Endodermal cell (in vitro differentiated cells): Measurements from ENCODE around the gene FAAP100. TPM values are rescaled to one million over a fixed set of nuclear protein-coding genes. Genes with fewer than 3 reads are reported as not detected.

Experiments
- DNase-seq: peaks from one replicate; pipeline ENCODE4 v3.0.0-alpha.2; 2017
- H3K27ac ChIP-seq: 2 replicates; pipeline ENCODE4 v1.5.1; 2013; ENCODE audit warnings: mild to moderate bottlenecking, low read depth, low read length, moderate library complexity
- H3K27me3 ChIP-seq: 2 replicates; pipeline ENCODE4 v1.6.1; 2013; ENCODE audit warnings: mild to moderate bottlenecking, low read length, moderate library complexity; ENCODE audit not compliant: insufficient read depth, control insufficient read depth, poor library complexity, severe bottlenecking
- H3K36me3 ChIP-seq: 2 replicates; pipeline ENCODE4 v1.7.0; 2013; ENCODE audit warnings: mild to moderate bottlenecking, low read length, moderate library complexity; ENCODE audit not compliant: control insufficient read depth, insufficient read depth
- H3K4me1 ChIP-seq: one replicate; pipeline ENCODE4 v1.7.0; 2013; ENCODE audit warnings: low read length; ENCODE audit not compliant: control insufficient read depth, insufficient read depth
- H3K4me3 ChIP-seq: 2 replicates; pipeline ENCODE4 v1.5.1; 2013; ENCODE audit warnings: mild to moderate bottlenecking, low read length, moderate library complexity
- H3K9ac ChIP-seq: 2 replicates; pipeline ENCODE4 v1.6.1; 2013; ENCODE audit warnings: mild to moderate bottlenecking, low read length, moderate library complexity; ENCODE audit not compliant: poor library complexity, severe bottlenecking; ENCODE audit errors: extremely low read depth
- H3K9me3 ChIP-seq: 2 replicates; pipeline ENCODE4 v1.6.1; 2013; ENCODE audit warnings: mild to moderate bottlenecking, low read length, moderate library complexity; ENCODE audit not compliant: control insufficient read depth
- H3K27ac Mint-ChIP-seq: 2 replicates; pipeline ENCODE4 v1.8.0; 2020; ENCODE audit warnings: mixed read lengths
- H3K27me3 Mint-ChIP-seq: 2 replicates; pipeline ENCODE4 v1.8.0; 2021; ENCODE audit warnings: mild to moderate bottlenecking, mixed read lengths; ENCODE audit not compliant: insufficient read depth
- H3K36me3 Mint-ChIP-seq: 2 replicates; pipeline ENCODE4 v1.8.0; 2020; ENCODE audit warnings: low read depth, mixed read lengths
- H3K4me1 Mint-ChIP-seq: 2 replicates; pipeline ENCODE4 v1.8.0; 2020; ENCODE audit warnings: mixed read lengths
- H3K4me3 Mint-ChIP-seq: 2 replicates; pipeline ENCODE4 v1.8.0; 2020; ENCODE audit warnings: mild to moderate bottlenecking, moderate library complexity, mixed read lengths
- H3K9me3 Mint-ChIP-seq: 2 replicates; pipeline ENCODE4 v1.8.0; 2020; ENCODE audit warnings: mild to moderate bottlenecking, mixed read lengths
- WGBS, 2 experiments: methylation state at CpG; one replicate each; pipeline versions ENCODE4 v1.1.5 to v1.1.7; 2013; ENCODE audit warnings: missing lambda C conversion rate in 2 of 2, mixed read lengths in 1 of 2; ENCODE audit not compliant: insufficient coverage in 1 of 2, insufficient read length in 1 of 2; 5-methylcytosine and 5-hydroxymethylcytosine counted together
- total RNA-seq, 2 donors: library from RNA; stranded (reverse); fragmentation: NEBNext Ultra II Directional in 1 of 2; extraction: Animal tissue kit (Norgen Biotek cat#: 25700) in 1 of 2; gene quantifications; 2 replicates in 1 of 2; 3 replicates in 1 of 2; pipeline ENCODE4 v1.2.1, GENCODE V29; 2021
- TF ChIP-seq, protein P1 (sequence below): fragments of 200-600 bp; sonication (generic); conservative IDR thresholded peaks from 2 replicates; pipeline ENCODE4 v1.5.0; 2021; ENCODE audit warnings: antibody characterized with exemption, mild to moderate bottlenecking

The FAAP100 gene
- total RNA-seq, 2 donors from 2014 or later, result 34.5 to 39.5 TPM

DNA sequence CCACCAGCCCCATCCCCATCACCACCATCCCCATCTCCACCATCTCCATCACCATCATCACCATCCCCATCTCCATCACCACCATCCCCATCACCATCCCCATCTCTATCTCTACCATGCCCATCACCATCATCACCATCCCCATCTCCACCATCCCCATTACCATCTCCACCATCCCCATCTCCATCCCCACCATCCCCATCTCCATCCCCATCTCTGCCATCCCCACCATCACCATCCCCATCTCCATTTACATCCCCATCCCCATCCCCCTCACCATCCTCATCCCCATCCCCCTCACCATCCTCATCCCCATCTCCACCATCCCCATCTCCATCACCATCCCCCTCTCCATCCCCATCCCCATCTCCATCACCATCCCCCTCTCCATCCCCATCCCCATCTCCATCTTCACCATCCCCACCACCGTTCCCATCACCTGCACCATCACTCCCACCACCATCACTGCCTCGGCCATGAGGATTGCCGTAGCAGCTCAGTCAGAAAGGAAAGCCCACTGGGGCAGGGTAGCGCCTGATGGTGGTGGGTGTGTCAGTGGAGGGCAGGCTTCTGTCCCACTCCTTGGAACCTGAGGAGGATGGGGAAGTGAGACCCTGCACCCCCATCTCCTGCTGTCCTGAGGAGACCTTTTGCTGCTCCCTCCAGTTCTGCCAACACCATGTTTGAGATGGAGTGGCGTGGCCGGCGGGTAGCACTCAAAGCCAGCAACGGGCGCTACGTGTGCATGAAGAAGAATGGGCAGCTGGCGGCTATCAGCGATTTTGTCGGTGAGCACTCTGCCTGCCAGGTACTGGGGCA lies 16.5 kb downstream of the FAAP100 start:
- H3K36me3 Mint-ChIP-seq, result peaks cover 3% of the 10 kb centered on the region
- no peaks in the 10 kb centered on the region for H3K4me1 Mint-ChIP-seq
- H3K27me3 Mint-ChIP-seq, result peaks cover 30% of the 10 kb centered on the region
- Histone ChIP-seq H3K9ac (no peak overlapping the region), H3K27ac (no peak overlapping the region), H3K27me3 (peaks cover 9% of the 10 kb centered on the region), H3K4me3 (no peak overlapping the region), H3K4me1 (no peaks in the 10 kb centered on the region), H3K9me3 (no peaks in the 10 kb centered on the region), H3K36me3 (no peaks in the 10 kb centered on the region)
- H3K4me3 Mint-ChIP-seq, result no peak overlapping the region
- TF ChIP-seq, protein P1, sequence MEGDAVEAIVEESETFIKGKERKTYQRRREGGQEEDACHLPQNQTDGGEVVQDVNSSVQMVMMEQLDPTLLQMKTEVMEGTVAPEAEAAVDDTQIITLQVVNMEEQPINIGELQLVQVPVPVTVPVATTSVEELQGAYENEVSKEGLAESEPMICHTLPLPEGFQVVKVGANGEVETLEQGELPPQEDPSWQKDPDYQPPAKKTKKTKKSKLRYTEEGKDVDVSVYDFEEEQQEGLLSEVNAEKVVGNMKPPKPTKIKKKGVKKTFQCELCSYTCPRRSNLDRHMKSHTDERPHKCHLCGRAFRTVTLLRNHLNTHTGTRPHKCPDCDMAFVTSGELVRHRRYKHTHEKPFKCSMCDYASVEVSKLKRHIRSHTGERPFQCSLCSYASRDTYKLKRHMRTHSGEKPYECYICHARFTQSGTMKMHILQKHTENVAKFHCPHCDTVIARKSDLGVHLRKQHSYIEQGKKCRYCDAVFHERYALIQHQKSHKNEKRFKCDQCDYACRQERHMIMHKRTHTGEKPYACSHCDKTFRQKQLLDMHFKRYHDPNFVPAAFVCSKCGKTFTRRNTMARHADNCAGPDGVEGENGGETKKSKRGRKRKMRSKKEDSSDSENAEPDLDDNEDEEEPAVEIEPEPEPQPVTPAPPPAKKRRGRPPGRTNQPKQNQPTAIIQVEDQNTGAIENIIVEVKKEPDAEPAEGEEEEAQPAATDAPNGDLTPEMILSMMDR, result no peak
- 86 to 93% methylated on average over 11 to 13 of the region's 13 CpGs for WGBS, 2 experiments
- no peaks in the 10 kb centered on the region for H3K9me3 Mint-ChIP-seq
- H3K27ac Mint-ChIP-seq, result no peak overlapping the region
- DNase-seq, result no peak

DNA sequence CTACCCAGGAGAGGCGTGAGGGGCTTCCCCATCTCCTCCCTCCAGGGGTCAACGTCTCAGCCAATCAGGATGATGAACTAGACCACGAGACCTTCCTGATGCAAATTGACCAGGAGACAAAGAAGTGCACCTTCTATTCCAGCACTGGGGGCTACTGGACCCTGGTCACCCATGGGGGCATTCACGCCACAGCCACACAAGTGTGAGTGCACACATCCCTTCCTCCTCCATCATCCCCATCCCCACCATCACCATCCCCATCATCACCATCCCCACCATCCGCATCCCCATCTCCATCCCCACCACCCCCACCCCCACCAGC lies 17.2 kb downstream of the FAAP100 start:
- Mint-ChIP-seq H3K9me3 (no peaks in the 10 kb centered on the region), H3K27me3 (peaks cover 30% of the 10 kb centered on the region), H3K27ac (no peak overlapping the region), H3K36me3 (peaks cover 3% of the 10 kb centered on the region), H3K4me1 (no peaks in the 10 kb centered on the region), H3K4me3 (no peak overlapping the region)
- no peaks in the 10 kb centered on the region for H3K4me1 ChIP-seq
- H3K27ac ChIP-seq, result no peak overlapping the region
- peaks cover 9% of the 10 kb centered on the region for H3K27me3 ChIP-seq
- 66 to 79% methylated on average over 3 of the region's 5 CpGs for WGBS, 2 experiments
- TF ChIP-seq, protein P1, result no peak
- no peak for DNase-seq
- H3K9me3 ChIP-seq, result no peaks in the 10 kb centered on the region
- no peak overlapping the region for H3K4me3 ChIP-seq
- H3K36me3 ChIP-seq, result no peaks in the 10 kb centered on the region
- no peak overlapping the region for H3K9ac ChIP-seq

DNA sequence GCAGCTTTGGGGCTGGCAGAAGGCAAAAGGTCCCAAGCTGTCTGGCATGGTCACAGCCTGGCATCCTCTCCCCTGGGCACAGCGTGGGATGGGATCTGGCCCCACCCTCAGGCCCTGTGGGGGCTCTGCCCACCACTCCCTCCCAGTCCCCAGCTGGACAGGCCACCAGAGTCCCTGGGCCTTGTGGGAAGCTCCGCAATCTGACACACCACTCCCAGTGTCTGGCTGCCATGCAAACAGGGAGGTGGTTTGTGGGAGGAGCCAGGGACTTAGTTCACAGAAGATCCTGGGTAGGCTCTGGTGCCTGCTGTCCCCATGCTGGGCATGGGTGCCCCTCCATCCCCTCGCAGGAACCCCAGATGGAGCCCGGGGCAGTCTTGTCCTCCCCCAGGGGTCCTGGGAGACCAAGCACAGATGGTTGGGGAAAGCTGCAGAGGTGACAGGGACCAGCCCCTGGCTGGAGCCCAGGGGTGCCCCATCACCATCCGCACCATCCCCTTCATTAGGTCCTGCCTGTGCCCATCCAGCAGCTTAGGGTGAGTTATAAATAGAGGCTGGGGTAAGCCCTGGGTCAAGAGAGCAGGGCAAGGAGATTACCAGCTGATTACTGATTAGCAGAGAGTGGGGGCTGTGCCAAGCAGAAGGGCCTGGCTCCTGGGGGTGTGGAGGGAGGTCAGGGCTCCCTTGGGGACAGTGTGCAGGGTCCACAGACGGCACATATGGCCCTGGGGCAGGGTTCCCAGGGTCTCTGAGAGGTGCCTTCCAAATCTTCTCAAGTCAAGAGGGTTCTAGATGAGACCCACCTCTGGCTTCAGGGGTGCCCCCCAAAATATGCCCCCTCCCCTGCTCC lies 17.8 kb downstream of the FAAP100 start:
- no peak overlapping the region for H3K4me3 Mint-ChIP-seq
- no peaks in the 10 kb centered on the region for H3K4me1 Mint-ChIP-seq
- no peak overlapping the region for H3K4me3 ChIP-seq
- TF ChIP-seq, protein P1, result no peak
- WGBS, 2 experiments, result 75 to 85% methylated on average over 2 to 6 of the region's 6 CpGs
- H3K27me3 Mint-ChIP-seq, result peaks cover 31% of the 10 kb centered on the region
- no peaks in the 10 kb centered on the region for H3K9me3 Mint-ChIP-seq
- no peaks in the 10 kb centered on the region for H3K4me1 ChIP-seq
- H3K27ac ChIP-seq, result no peak overlapping the region
- peaks cover 9% of the 10 kb centered on the region for H3K27me3 ChIP-seq
- H3K9ac ChIP-seq, result no peak overlapping the region
- no peak for DNase-seq
- H3K9me3 ChIP-seq, result no peaks in the 10 kb centered on the region
- peaks cover 3% of the 10 kb centered on the region for H3K36me3 Mint-ChIP-seq
- no peak overlapping the region for H3K27ac Mint-ChIP-seq
- no peaks in the 10 kb centered on the region for H3K36me3 ChIP-seq
